Caki2 (cell line): Measurements from ENCODE around the gene BOK. TPM values are rescaled to one million over a fixed set of nuclear protein-coding genes. Genes with fewer than 3 reads are reported as not detected.
A peak's percentile ranks its signal among the peaks of the same experiment; 100 is the strongest.

ENCODE experiments used
- DNase-seq: peaks from one replicate; pipeline ENCODE4 v3.0.0-alpha.2; 2015; ENCODE audit warnings: low read depth
- in situ Hi-C: cut with HindIII; loops from 2 replicates; pipeline ENCODE4 v1.10.0; 2016; ENCODE audit warnings: low sequenced_read_pairs, low pct_unique_long_range_greater_than_20kb, mixed read lengths
- total RNA-seq: library from RNA; depleted of rRNA; stranded (reverse); fragments of >200 nt; shearing (Covaris generic); gene quantifications from 2 replicates; pipeline ENCODE4 v1.2.3, GENCODE V29; 2014; ENCODE audit warnings: low replicate concordance

BOK gene
- total RNA-seq, 1 experiment from 2014 or later: 48.1 TPM

- in situ Hi-C loops: no loop called here
- DNase-seq: no peak
Observed at GRCh38 chr2:241551998-241552737, 6.4 kb upstream of the BOK start.

GRCh38 chr2:241553512-241553830 is 5.1 kb upstream of the BOK start:
- in situ Hi-C loops: no loop called here
- DNase-seq: no peak

- DNase-seq: no peak
- in situ Hi-C loops: no loop called here
Observed at GRCh38 chr2:241553981-241554380, 4.6 kb upstream of the BOK start.

- DNase-seq: no peak
- in situ Hi-C loops: no loop called here
Observed at GRCh38 chr2:241554610-241555322, 3.8 kb upstream of the BOK start.

GRCh38 chr2:241555711-241556110 is 2.8 kb upstream of the BOK start:
- in situ Hi-C loops: no loop called here

GRCh38 chr2:241556746-241557145 is 1.8 kb upstream of the BOK start:
- no peak for DNase-seq
- in situ Hi-C loops: no loop called here

More at GRCh38 chr2:241555711-241556110, 2.8 kb upstream of the BOK start:
- DNase-seq: no peak

- in situ Hi-C loops: no loop called here
- DNase-seq: peak; percentile 63
Observed at GRCh38 chr2:241559323-241560161, 997 bp downstream of the BOK start.

- in situ Hi-C loops: no loop called here
- DNase-seq: no peak
Observed at GRCh38 chr2:241560162-241560882, 1.8 kb downstream of the BOK start.

- DNase-seq: no peak
- in situ Hi-C loops: no loop called here
Observed at GRCh38 chr2:241560883-241561474, 2.4 kb downstream of the BOK start.

- DNase-seq: peak; percentile 35
- in situ Hi-C loops: no loop called here
Observed at GRCh38 chr2:241561832-241562231, 3.3 kb downstream of the BOK start.

- in situ Hi-C loops: no loop called here
Observed at GRCh38 chr2:241562269-241562891, 3.8 kb downstream of the BOK start.

GRCh38 chr2:241563031-241563507 is 4.5 kb downstream of the BOK start:
- no peak for DNase-seq
- in situ Hi-C loops: no loop called here

More at GRCh38 chr2:241562269-241562891, 3.8 kb downstream of the BOK start:
- DNase-seq: no peak

- in situ Hi-C loops: no loop called here
- no peak for DNase-seq
Observed at GRCh38 chr2:241563571-241563980, 5.0 kb downstream of the BOK start.

GRCh38 chr2:241563981-241564595 is 5.5 kb downstream of the BOK start:
- in situ Hi-C loops: no loop called here
- no peak for DNase-seq

GRCh38 chr2:241564596-241565410 is 6.3 kb downstream of the BOK start:
- in situ Hi-C loops: no loop called here
- DNase-seq: no peak

GRCh38 chr2:241565411-241565810 is 6.9 kb downstream of the BOK start:
- DNase-seq: no peak
- in situ Hi-C loops: no loop called here
